Muscle layer of duodenum (tissue), 2 donors: ENCODE data around the gene RARS1.
A peak's percentile ranks its signal among the peaks of the same experiment; 100 is the strongest.

Experiments used
- H3K27ac ChIP-seq: one replicate; pipeline ENCODE4 v1.7.0; 2013; ENCODE audit warnings: mild to moderate bottlenecking, low read length
- H3K27me3 ChIP-seq: one replicate; pipeline ENCODE4 v1.7.0; 2013; ENCODE audit warnings: low read depth, mild to moderate bottlenecking, control low read depth, low read length
- H3K36me3 ChIP-seq, 2 donors: one replicate each; pipeline ENCODE4 v1.7.0; 2013; ENCODE audit warnings: low read length in 2 of 2, control low read depth in 1 of 2, mild to moderate bottlenecking in 1 of 2; ENCODE audit not compliant: insufficient read depth in 2 of 2, control insufficient read depth in 1 of 2
- H3K4me1 ChIP-seq, 2 donors: one replicate each; pipeline ENCODE4 v1.7.0; 2013; ENCODE audit warnings: low read length in 2 of 2, mild to moderate bottlenecking in 2 of 2, control low read depth in 1 of 2, moderate library complexity in 1 of 2; ENCODE audit not compliant: insufficient read depth in 2 of 2, control insufficient read depth in 1 of 2
- H3K4me3 ChIP-seq, 2 donors: one replicate each; pipeline ENCODE4 v1.7.0; 2013; ENCODE audit warnings: low read length in 2 of 2, low read depth in 1 of 2, mild to moderate bottlenecking in 1 of 2
- H3K9me3 ChIP-seq, 2 donors: one replicate each; pipeline ENCODE4 v1.7.0; 2013; ENCODE audit warnings: low read length in 2 of 2, control low read depth in 1 of 2, mild to moderate bottlenecking in 1 of 2; ENCODE audit not compliant: control insufficient read depth in 1 of 2
- donor health status: healthy.

The RARS1 gene

GRCh38 chr5:168481330-168481788 lies 4.9 kb upstream of the RARS1 start:
- Histone ChIP-seq H3K36me3 (no peaks in the 10 kb centered on the region), H3K4me1 (peaks cover 0 to 3% of the 10 kb centered on the region in 2 donors), H3K27ac (no peak overlapping the region), H3K4me3 (no peak overlapping the region), H3K27me3 (no peaks in the 10 kb centered on the region), H3K9me3 (no peaks in the 10 kb centered on the region)

- no peak overlapping the region for H3K27ac ChIP-seq
- H3K9me3 ChIP-seq: no peaks in the 10 kb centered on the region
- H3K4me3 ChIP-seq: no peak overlapping the region
- H3K27me3 ChIP-seq: no peaks in the 10 kb centered on the region
- H3K4me1 ChIP-seq: peaks cover 0 to 6% of the 10 kb centered on the region in 2 donors
- H3K36me3 ChIP-seq: no peaks in the 10 kb centered on the region
Measured at GRCh38 chr5:168482361-168482760, 3.9 kb upstream of the RARS1 start.

- H3K4me3 ChIP-seq: no peak overlapping the region
- peaks cover 0 to 17% of the 10 kb centered on the region in 2 donors for H3K4me1 ChIP-seq
- no peaks in the 10 kb centered on the region for H3K27me3 ChIP-seq
- H3K27ac ChIP-seq: no peak overlapping the region
- H3K9me3 ChIP-seq: no peaks in the 10 kb centered on the region
- H3K36me3 ChIP-seq: peaks cover 48 to 59% of the 10 kb centered on the region in 2 donors
Measured at GRCh38 chr5:168489059-168489458, 2.8 kb downstream of the RARS1 start.

- Histone ChIP-seq H3K27me3 (no peaks in the 10 kb centered on the region), H3K27ac (no peak overlapping the region), H3K4me3 (no peak overlapping the region), H3K4me1 (no peaks in the 10 kb centered on the region), H3K9me3 (no peaks in the 10 kb centered on the region), H3K36me3 (peaks cover 63 to 83% of the 10 kb centered on the region in 2 donors)
Measured at GRCh38 chr5:168494057-168494555, 7.8 kb downstream of the RARS1 start.

- Histone ChIP-seq H3K4me1 (no peaks in the 10 kb centered on the region), H3K36me3 (peaks cover 45 to 50% of the 10 kb centered on the region in 2 donors), H3K27me3 (no peaks in the 10 kb centered on the region), H3K9me3 (no peaks in the 10 kb centered on the region), H3K27ac (no peak overlapping the region), H3K4me3 (no peak overlapping the region)
Measured at GRCh38 chr5:168502563-168503237, 16.4 kb downstream of the RARS1 start.

GRCh38 chr5:168513861-168514428 lies 27.7 kb downstream of the RARS1 start:
- H3K36me3 ChIP-seq: peaks cover 74 to 91% of the 10 kb centered on the region in 2 donors
- no peak overlapping the region for H3K4me3 ChIP-seq
- no peaks in the 10 kb centered on the region for H3K27me3 ChIP-seq
- H3K9me3 ChIP-seq: peaks cover 6 to 8% of the 10 kb centered on the region in 2 donors
- no peak overlapping the region for H3K27ac ChIP-seq
- H3K4me1 ChIP-seq: no peaks in the 10 kb centered on the region

- no peaks in the 10 kb centered on the region for H3K9me3 ChIP-seq
- no peak overlapping the region for H3K27ac ChIP-seq
- peaks cover 12% of the 10 kb centered on the region for H3K27me3 ChIP-seq
- no peak overlapping the region for H3K4me3 ChIP-seq
- H3K36me3 ChIP-seq: peaks cover 0 to 9% of the 10 kb centered on the region in 2 donors
- H3K4me1 ChIP-seq: peaks cover 0 to 4% of the 10 kb centered on the region in 2 donors
Measured at GRCh38 chr5:168525856-168526255, 39.6 kb downstream of the RARS1 start.

- Histone ChIP-seq H3K9me3 (no peaks in the 10 kb centered on the region), H3K36me3 (peaks cover 0 to 9% of the 10 kb centered on the region in 2 donors)
Measured at GRCh38 chr5:168527756-168528295, 41.6 kb downstream of the RARS1 start.

GRCh38 chr5:168528521-168529373 lies 42.5 kb downstream of the RARS1 start, which contains the start of gene FBLL1:
TSS of gene FBLL1 (plus strand) at chr5:168529305. CDS start at chr5:168529505, 200 bp downstream.
- Histone ChIP-seq H3K27ac (no peak within 1 kb of the TSS), H3K27me3 (peaks cover 19% of the 10 kb centered on the region), H3K4me1 (peaks cover 0 to 4% of the 10 kb centered on the region in 2 donors), H3K9me3 (no peaks in the 10 kb centered on the region), H3K4me3 (peak within 1 kb of the TSS in 1 of 2 donors; percentile 58), H3K36me3 (no peaks in the 10 kb centered on the region)

More at GRCh38 chr5:168527756-168528295, 41.6 kb downstream of the RARS1 start:
- H3K27ac ChIP-seq: no peak overlapping the region
- peaks cover 0 to 4% of the 10 kb centered on the region in 2 donors for H3K4me1 ChIP-seq
- H3K27me3 ChIP-seq: peaks cover 19% of the 10 kb centered on the region
- no peak overlapping the region for H3K4me3 ChIP-seq

GRCh38 chr5:168529374-168530234 lies 43.3 kb downstream of the RARS1 start:
- peaks cover 0 to 4% of the 10 kb centered on the region in 2 donors for H3K4me1 ChIP-seq
- peak overlapping the region in 1 of 2 donors; percentile 58 for H3K4me3 ChIP-seq
- H3K9me3 ChIP-seq: no peaks in the 10 kb centered on the region
- no peaks in the 10 kb centered on the region for H3K36me3 ChIP-seq
- peaks cover 19% of the 10 kb centered on the region for H3K27me3 ChIP-seq
- H3K27ac ChIP-seq: no peak overlapping the region
